Muscle of arm (tissue), 12 donors: ENCODE results near the gene CD47. TPM values are rescaled to one million over a fixed set of nuclear protein-coding genes. Genes with fewer than 3 reads are reported as not detected.

Source experiments
- DNase-seq: peaks from one replicate; pipeline ENCODE4 v3.0.0-alpha.2; 2013
- polyA plus RNA-seq, 12 donors: library from polyadenylated mRNA; unstranded; fragments of 120-200 nt; gene quantifications; one replicate each; pipeline ENCODE4 v1.2.1, GENCODE V29; 2013; ENCODE audit not compliant: insufficient read length in 12 of 12

CD47 gene
- polyA plus RNA-seq, 12 donors = 49.0 to 560 (median 105) TPM

DNA sequence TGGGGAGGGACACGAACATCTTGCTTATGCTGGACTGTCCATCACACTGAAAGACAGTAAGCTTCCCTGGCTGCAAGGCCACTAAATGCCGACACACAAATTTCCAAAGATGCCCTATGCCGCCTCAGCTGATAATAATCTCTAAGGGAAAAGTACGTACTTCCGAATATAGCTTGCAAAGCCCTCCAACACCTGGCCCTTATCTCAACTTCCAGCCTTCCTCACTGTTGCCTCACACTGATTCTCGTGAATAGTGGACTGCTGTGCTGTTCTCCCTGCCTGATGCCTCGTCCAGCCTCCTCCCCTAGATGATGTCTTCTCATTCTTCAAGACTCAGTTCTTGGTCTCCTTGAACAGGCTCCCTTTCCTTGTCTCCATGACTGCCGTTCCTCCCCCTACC, 72.3 kb downstream of the CD47 start:
- DNase-seq = no peak

DNA sequence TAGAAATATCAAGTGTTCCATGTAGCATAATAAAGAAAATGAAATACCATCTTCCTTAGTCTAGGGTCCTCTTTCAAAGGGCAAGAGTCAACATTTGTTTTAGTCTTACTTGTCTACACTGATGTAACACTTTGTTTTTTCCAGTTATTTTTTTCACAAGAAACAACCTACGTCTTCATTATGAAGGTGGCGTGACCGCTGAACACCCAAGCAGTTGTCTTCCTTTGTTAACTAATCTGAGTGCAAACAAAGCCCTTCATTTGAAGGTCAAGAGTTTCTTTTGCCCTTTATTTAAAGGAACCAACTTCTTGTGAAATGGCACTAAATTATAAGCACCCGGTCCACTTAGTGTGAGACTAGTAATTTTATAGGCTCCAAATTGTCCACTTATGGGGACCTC, 73.2 kb downstream of the CD47 start:
- DNase-seq = no peak

DNA sequence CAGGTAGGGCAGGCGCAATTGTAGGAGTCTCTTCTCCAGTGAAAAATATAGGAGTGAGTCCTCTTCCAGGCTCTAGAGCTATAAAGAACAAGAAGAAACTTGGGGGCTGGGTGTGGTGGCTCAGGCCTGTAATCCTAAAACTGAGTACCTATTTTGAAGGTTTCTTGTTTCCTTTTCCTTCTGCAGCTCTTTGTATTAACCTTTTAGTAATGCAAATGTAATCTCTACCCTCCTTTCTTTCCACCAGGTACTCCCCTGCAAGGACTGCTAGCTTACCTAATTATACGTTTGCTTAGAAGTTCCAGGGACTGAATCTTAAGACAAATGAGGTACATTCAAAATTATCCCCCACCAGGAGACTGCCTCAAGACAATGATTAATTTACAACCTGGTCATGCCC, 75.9 kb downstream of the CD47 start:
- no peak for DNase-seq

DNA sequence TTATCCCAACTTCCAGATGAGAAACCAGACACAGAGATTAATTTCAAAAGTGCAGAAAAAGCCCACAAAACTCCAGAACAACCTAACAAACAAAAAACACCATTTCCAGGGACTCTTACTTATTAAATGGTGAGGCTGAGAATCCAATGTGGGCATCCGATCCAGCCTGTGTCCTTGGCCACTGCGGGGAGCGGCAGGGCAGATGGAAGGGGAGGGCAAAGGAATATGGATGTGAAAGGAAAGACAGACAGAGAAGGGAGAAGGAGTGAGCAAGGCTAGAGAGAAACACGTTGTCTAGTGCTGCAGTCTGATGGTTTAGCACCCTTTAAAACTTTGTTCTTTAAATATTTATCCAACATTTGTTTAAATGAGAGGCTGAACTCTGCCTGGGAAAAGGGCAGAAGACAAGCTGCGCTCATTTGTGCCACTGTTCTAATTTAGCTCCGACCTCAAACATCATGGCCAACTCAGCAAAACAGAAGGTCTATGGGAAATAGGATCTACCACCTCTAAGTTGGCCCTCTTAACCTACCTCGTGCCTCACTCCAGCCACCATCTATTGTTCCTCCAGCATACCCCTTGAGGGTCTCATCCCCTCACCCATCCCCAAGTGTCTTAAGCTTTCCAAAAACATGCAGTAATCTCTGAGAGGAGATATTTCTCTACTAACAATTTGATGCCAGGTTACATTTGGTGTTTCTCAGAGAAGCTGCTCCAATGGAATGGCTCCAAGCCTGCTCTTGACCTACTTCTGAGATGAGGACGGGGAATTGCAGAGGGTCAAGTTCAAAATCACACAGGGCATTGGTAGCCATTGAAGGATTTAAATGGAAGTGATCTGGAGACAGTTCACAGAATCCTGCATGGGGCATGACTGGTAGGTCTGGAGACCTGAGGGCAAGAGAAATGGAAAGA, 77.4 kb downstream of the CD47 start:
- no peak for DNase-seq

DNA sequence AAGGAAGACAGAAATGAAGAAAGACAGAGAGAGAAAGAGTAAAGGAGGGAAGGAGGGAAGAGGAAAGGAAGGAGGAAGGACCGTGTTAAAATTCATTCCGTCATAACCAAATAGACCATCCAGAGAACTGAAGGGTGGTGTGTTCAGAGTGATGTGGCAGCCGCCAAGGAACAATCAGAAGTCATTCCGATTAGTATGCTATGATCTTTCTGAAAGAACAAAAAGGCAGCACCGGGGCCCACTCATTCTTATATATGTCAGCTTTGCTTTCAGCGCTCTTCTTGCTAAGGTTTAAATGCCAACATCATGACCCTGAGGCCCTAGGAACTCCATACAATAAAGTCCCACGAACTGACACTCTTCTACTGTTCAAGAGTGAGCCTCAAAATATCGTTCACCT, 78.5 kb downstream of the CD47 start:
- no peak for DNase-seq

DNA sequence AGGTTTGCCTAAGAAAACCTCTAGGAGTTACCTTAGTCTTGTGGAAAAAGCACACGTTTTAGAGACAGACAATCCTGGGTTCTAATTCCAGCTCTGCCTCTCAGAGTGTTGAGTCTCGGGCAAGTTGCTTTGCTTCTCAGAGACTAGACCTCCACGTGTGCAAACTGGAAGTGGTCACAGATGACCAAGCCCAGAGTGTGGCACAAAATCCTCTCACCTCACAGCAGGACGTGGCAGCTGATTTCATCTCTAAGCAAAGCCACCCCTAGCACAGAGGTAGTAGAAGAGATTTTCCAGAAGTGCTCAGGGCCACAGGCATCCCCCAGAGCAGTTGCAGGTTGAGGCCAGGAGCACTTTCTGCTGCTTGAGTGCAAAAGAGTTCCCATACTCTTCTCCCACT, 79.2 kb downstream of the CD47 start:
- no peak for DNase-seq

DNA sequence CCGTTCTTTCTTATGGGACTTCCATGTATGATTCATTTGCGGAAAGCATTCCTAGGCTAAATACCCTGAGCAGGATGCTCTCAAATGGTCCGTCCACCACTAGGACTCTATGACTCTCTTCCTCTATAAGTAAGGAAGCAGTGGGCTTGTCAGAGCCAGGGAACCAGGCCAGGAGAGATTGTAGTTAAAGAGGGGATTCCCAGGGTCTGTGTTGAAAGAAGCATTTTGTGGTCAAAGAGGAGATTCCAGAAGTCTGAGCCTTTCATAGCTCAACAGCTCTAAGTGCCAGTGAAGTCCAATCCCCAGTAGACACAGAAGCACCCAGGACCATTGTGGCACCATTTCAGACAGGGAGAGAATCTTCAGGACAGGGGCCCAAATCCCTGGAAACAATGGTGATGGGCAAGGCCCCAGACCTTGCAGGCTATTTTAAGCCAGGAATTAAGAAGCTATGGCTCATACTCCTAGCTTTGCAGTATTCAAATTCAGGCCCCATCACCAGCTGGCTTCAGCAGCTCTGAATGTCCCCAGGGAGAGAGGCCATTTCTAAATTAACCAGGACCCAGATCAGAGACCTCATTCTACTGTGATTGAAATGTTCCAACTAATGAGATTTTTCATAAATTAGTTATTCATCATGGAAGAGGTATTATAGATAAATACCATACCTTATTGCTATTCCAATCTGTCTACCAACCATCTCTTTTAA, 81.7 kb downstream of the CD47 start:
- DNase-seq = no peak

DNA sequence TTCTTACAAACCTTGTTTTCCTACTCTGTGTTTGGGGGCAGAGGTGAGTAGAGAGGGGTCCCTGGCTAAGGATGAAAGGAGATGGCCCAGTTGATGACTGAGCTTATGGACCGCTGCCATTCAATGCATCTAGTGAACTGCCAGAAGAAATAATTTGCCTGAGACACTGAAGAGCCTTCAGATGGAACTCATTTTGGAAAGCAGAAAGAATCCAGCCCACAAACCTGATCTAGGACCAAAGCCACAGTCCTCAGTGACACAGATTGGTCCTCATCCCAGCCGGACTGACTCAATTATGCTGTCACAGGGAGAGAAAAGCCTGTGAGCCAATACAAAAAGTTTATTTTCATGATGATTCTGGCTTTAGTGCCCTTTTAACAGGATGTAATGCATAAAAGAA, 82.7 kb downstream of the CD47 start:
- peak; percentile 35 for DNase-seq

DNA sequence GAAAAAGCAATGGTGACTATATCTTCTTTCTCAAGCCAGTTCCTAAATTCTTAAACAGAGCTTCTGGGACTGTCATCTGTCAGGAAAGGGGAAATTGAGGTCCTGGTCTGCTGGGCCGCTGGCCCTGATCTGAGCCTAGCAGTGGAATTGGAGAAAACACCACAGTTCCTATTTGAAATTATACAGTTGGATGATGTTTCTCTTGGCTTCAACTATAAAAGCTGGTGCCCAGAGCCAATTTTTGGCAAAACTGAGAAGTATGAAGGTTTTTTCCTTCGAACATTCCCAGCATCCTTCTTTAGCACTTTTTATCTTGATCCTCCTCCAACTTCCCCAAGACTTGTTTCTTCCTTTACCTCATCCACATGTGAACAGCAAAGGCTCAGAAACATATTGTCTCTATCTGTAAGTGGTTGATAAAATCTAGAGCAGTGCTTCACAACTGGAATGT, 83.9 kb downstream of the CD47 start:
- DNase-seq = peak; percentile 89

DNA sequence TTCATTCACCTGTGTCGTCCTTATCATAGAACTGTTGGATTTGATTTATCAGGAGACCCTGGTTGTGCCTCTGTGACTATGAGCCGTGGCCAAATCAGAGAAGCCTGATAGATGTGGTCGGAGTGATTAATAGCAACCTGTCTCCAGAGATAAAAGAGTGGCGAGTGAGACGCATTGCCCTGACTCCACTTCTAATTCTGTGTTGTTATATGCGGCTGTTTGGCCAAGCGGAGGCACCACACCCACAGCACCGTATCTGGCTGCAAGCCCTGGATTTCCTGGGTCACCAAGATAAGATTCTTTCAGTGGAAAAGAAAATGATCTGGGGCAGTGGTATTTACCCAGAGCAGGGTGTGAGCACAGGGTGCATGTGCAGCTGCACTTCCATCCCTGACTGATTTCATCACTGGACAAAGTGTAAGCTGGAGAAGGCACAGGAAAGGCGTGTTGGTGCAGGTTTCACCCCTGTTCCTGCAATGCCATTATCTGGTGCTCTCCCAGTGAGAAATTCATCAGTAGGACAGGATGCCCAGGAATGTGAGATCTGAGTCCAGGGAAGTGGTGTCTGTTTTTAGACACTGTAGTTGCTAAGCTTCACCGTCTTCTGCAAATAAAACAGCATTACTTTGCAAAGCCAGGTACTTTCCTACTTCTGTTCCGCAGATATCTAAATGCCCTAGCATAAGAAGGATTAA, 84.6 kb downstream of the CD47 start:
- no peak for DNase-seq

DNA sequence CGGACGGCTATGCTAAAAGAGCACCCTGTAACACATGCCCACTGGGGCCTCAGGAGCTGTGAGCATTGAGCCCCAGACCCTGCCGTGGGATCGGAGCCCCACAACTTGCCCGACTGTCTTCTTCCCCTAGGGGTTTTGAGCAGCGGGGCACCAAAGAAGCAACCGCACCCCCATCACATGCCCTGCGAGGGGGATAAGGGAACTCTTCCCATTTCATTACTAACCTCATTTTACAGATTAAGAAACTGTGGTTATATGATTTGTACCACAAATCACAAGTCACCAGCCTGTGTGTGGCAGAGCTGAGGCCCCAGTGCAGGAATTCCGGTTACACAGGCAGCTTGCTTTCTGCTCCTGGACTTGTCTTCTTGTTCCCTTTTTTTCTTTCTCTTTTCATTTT, 86.2 kb downstream of the CD47 start:
- DNase-seq = no peak

DNA sequence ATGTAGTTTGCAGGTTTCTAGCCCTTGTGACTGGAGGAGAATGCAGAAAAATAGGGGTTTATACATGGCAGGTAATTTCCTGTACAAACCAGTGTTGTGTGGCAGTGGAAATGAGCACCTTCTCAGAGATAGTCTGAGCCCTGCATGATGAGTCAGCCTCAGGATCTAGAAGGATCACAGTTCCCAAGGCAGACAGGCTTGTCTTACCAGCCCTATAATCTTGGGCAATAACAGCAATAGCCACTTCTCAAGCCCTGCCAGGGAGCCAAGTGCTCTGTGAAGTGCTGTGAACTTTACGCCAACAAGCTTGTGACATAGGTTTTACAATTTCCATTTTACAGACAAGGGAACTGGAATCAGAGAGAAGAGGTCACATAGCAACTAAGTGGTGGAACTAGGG, 89.4 kb downstream of the CD47 start:
- no peak for DNase-seq

DNA sequence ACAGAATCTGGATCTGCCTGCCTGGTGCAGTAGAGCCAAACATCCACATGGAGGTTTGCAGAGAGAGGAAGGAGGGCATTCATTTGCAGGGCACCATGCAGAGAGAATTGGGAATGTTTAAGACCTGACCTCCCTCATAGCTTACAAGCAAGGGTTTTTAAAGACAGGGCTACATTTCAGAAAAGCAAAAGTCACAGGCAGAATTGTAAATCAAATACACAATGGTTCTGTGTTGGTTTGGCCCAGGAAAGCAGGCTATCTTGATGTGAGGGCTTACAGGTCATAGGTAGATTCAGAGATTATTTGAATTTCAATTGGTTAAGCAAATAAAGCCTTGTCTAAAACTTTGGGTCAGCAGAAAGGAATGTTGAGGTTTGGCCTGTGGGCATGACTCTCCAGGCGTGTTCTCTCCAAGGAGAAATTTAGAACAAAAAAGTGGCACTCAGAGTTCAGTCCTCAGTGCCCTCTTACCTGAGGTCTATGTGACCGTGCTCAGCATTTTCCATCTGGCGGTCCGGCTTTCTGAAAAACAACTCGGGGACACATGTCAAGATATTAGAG, 91.5 kb downstream of the CD47 start:
- no peak for DNase-seq

DNA sequence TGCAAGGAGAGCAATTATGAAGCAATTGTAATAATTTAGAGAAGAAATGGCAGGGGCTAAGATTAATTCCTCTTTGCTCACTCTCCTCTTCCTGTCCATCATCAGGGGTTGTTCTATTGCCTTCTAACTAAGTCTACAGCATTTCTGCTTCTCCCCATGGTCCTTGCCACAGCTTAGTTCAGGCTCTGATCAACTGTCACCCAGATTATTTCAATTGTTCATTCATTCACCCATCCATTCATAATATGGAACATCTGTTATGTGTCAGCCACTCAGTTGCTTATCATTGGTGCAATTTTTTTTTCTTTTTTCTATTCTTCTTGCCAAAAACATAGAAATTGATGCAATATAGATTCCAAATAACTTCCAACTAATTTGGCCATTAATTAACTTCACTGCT, 93.2 kb downstream of the CD47 start:
- no peak for DNase-seq

DNA sequence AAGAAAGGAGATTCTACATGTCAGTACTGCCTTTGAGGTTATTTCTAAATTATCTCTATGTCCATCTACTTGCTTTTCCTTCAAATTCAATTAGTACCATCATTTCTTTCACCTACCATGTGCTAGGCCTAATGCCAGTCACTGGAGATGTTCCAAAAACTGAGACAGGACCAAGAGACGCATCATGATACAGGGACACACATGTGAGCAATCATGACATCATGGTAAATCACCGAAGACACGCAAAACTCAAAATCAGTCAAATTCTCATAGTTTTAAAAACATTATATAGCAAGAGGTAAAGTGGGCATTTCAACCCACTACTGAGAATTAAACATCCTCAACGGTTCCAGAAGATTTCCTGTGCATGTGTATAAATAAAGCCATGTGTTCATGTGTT, 95.0 kb downstream of the CD47 start:
- DNase-seq = no peak

DNA sequence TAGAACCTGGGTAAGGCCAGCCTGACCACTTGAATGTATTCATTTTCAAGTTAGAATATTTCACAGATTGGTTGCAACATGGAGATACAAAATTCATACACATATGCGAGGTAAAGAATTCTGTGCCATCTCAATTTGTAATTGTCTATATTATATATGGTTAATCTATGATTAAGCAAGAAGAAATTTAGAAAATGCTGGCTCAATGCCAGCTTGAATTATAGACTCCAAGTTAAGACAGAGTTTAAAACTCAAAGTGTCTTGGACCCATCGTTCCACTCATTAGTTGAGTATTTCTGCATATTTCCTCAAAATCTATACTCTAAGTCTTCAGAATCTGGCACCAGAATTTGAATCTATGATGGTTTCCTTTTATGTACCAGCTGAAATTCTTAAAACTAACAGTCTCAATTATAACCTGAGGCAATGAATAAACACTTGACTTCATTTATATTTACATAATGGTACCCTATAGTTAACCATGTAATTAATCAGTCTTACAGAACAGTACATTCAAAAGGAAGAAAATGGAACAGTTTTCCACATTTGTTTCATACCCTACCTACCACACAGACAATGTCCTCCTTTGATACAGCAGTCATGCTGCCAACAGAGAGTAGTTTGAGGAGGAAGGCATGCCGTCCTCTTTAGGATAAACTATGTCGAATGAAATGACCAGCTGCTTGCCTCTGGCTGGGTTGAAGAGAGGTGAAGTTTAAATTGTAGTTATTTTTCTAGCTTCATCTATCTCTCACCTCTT, 95.7 kb downstream of the CD47 start:
- DNase-seq = no peak

DNA sequence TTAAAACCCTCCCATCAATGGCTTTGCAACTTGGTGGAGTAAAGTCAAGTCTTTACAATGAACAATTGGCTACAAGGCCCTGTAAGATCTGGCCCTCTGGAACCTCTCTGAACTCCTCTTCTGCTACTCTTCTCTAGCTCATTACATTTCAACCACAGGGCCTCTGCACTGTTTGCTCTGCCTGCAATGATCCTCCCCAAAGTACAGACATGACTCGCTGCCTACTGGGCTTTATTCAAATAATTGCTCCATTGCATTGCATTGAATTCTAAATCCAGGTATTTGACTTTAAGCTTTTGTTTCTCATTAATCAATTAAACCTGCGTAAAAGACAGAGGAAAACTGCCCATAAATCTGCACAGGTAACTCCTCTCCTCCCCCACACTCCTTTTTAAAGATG, 96.7 kb downstream of the CD47 start:
- DNase-seq = no peak

DNA sequence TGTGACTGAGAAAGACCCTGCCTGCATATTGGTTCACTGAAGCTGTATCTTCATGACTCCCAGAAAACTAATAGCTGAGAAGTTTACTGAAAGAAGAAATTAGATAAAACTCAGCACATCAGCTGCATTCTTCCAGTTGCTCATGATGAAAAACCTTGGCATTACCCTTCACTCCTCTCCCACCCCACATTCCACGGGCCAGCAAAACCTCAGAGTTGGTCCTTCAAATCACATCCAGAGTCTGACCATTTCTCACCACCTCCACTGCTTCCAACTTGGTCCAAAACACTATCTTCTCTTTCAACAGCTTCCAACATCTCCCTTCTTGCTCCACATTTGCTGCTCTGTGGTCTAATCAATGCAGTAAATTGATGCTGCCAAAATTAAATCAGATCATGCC, 97.1 kb downstream of the CD47 start:
- DNase-seq = no peak
